Lung microvascular endothelial cell (primary cell): ENCODE data around the gene MEGF9. TPM values are rescaled to one million over a fixed set of nuclear protein-coding genes. Genes with fewer than 3 reads are reported as not detected.

Source experiments
- DNase-seq, 2 donors: peaks; one replicate each; pipeline versions ENCODE4 v3.0.0 to v3.0.0-alpha.2; 2010; ENCODE audit warnings: low read depth in 2 of 2
- total RNA-seq: library from RNA; depleted of rRNA; stranded (reverse); fragments of >200 nt; gene quantifications from 2 replicates; pipeline ENCODE4 v1.2.1, GENCODE V29; 2014

Gene MEGF9
- total RNA-seq, 1 donor from 2014 or later = 4.8 TPM

DNA sequence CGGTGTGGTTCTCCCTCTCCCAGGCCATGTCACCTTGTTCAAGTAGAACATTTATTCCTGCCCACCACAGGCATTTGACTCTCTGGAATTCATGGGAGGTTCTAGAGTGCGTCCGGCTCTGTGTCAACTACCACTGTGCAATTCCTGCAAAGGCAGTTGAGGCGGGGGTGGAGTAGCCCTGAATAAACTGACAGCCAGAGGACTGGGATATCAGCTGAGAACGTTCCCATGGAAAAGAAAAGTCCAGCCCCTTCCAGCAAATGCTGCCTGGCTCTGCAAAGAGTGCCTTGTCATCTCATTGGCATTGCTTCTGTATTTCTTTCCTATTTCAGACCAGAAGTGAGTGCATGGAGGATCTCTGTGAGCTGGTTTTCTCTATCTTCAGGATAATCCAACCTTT, 18.9 kb upstream of the MEGF9 start:
- DNase-seq = no peak

DNA sequence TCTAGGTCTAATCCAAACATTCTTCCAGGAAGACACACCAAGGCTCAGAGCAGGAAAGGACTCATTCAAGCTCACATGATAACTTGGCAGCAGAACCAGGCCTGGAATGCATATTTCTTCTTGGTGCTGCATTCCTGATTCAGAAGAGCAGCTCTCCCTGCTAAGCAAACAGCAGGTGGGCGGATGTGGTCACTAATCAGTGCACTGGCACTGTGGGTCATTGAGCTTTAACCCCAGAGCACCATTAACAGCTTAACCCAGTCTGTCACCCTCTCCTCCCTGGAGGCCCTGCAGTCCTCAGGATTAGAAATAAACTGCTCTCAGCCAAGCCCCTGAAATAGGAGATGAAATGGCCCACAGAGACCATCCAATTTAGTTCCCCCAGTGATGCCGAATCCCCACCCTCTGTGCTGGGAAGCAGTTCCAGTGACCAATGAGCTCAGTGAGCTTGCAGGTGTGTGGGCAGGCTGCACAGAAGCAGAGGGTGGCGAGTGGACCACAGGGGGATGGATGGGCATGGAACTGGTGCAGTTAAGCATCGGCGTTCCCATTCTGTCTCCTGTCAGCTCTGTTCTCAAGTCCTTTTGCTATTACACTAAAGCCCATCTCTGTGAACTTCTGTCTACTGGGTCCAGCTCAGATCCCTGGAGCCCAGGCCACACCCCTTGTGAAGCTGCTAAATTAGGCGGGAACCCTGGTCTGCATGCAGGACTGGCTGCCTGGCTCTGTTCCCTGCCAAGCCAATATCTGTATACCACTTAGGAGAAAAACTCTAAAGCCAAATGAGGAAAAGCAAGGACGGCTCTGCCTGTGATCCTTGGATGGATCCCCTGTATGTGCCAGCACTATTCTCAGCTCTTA, 16.6 kb upstream of the MEGF9 start:
- peak; percentile 50 to 95 for DNase-seq

DNA sequence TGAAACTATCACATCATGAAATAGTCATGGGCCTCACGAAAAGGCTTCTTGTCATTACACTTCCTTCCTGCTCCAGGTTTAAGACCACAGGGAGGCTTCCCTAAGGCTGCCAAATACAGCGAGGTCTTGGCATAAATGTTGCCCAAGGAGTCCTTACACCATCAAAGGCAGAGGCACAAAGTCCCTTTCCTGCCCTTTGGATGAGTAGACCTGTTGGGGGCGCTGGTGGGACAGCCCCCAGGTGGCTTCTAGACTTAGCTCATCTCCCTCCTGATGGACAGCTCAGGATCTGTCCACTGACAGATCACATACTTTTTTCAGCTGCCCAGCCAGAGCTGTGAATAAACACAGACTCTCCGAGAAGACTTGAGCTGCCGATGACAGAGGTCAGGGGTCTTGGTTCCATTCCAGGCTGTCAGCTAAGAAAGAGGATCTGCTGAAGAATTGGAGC, 15.5 kb upstream of the MEGF9 start:
- DNase-seq = peak in 1 of 2 donors; percentile 33

DNA sequence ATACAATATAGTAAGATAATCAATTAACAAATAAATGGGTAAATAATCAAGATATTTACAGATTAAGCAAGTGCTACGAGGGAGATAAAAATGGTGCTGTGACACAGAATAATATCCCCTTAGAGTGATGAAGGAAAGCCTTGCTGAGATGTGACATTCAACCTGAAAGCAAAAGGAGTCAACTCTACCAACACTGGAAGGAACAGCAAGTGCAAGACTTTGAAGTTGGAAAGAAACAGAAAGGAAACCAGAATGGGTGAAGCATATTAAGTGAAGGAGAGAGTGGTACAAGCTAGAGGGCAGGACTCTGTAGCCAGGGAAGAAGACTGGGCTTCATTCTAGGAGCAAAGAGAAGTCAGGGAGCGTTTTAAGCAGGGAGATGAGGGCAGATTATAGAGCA, 12.2 kb upstream of the MEGF9 start:
- no peak for DNase-seq

DNA sequence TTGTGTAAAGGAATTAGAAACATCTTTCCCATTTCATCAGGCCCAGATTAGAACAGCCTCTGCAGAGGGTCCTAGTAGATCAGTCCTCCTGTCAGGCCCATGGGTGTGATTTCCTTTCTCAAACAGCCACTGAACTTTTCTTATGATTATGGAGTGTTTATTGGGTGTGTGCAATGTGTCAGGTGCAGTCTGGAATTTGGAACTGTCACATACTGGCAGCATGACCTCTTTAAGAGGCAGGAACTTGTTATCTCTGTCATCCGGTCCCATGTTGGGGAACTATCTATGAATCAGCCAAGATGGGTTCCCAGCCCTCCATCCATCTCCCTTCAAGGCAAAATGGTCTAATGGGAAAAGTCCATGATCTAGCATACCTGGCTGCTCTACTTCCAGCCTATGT, 11.6 kb upstream of the MEGF9 start:
- DNase-seq = no peak

DNA sequence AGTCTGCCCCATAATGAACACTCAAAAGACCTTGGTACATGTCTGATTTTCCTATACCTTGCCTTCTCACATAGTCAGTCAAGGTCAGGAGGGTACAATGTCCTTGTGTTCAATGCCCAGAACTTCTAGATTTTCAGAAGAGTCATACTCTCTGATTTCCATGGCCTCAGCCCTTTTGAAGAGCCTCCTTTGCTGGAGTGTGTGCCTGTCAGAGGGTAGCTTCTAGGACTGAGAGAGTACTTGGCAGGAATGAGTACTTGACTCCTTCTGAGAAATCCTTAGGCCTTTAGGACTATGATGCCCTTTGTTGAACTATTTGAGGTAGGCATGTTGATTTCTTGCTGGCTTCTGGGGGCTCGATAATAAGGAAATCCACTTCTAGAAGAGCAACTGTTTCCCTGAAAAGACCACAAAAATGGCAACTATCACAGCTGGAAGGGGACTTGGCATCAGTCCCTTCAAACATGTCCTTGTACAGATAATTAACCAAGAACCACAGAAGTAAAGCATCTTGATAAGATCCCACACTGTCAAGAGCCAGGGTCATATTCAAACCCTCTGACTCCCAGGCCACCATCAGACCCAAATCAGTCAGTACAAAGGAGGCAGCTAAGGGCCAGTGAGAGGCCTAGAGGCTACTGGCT, 10.6 kb upstream of the MEGF9 start:
- DNase-seq = no peak

DNA sequence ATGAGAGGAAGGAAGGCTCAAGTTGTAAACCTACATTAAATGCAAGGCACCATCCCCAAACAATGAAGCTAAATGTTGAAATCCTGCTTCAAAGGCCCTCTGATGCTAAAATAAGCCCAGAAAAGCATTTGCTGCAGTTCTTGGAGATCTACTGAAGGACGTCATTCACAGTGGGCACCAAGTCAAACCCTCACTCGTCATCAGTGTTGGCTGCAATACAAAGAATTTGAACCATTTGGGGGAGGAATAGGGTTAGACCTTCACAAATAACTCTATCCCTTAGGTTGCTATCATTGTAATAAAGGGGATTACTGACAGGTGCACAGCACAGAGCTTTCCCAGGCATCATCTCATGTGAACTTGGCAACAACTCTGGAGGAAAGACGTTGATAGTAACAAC, 9.3 kb upstream of the MEGF9 start:
- DNase-seq = no peak

DNA sequence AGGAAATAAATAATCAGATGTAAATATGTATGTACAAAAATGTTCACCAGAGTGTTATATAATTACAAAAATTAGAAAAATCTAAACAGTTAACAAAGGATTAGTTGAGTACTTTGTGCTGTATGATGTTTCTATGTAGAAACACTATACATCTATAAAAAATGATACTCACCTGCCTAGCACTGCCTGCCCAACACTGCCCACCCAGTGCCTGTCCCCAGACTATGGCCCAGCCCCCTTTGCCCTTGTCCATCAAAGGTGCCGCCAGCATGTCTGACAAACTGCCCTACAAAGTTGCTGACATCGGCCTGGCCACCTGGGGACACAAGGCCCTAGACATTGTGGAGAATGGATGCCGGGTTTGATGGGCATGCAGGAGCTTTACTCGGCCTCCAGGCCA, 6.1 kb upstream of the MEGF9 start:
- no peak for DNase-seq

DNA sequence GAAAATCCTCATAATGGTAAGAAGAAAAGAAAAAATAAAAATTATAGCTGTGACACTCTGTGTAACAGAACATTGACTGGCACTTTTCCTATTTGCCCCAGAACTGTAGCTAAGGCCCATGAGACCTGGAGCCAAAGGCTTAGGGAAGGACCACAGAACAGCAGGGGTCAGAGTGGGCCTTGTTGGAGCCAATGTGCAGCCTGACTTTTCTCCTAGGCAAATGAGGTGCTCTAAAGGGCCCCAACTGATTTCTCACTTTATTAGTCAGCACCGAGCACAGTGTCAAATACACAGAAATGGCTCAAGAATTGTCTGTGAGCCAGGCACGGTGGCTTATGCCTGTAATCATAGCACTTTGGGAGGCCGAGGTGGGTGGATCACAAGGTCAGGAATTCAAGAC, 4.0 kb upstream of the MEGF9 start:
- DNase-seq = no peak

DNA sequence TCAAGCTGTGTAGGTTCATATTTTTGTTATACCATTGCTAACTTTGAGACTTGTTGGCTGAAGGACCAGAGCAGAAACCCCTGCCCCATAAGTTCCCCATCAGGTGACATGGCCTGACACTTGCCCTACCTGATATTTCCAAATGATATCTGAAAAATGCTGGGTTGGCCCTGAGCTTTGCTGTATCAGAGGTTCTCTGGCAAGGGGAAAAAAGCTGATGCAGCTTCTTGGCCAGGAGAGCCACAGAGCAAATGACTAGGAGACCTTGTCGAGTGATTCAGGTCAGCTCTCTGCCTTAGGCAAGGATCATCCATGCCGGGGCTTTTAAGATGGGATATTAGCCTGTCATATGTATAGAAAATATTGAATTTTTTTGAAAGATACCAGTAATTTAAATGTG, 2.9 kb upstream of the MEGF9 start:
- no peak for DNase-seq

DNA sequence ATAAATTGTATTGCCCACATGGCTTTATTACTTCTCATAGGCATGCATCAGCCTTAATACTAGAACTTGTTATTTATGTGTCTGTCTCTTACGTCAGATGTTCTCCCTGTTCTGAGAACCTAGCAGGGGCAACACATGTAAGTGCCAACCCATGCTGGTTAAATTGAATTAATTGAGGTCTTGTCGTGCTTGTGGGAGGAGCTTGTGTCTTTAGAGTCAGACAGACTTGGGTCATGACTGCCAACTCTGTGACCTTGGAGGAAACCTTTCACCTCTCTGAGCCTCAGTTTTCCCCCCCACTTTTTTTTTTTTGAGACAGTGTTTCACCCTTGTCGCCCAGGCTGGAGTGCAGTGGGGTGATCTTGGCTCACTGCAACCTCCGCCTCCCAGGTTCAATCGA, 2.2 kb upstream of the MEGF9 start:
- DNase-seq = no peak

DNA sequence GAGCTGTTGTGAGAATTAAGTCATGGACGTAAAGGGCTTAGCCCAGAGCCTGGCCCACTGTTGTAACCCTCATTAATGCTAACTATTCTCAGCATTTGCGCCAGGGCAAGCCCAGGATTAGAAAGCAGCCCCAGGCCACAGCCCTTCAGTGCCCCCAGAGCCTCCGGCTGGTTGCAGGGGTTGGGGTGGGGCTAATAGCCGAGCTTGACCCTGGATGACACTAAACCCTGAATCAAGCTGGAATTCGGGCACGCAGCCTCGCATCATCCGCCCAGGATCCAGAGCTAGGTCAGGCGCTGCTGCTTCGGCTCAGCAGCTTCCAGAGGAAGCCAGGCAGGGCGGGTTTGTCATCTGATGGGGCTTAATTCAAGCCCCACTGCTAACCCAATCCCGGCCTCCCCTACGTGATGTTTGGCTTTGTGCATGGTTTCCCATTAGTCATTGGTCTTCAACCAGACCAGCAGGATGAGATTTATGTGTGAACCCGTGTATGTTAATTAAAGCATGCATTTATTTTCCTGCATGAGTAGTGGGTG, 1.2 kb upstream of the MEGF9 start:
- peak; percentile 65 to 77 for DNase-seq

DNA sequence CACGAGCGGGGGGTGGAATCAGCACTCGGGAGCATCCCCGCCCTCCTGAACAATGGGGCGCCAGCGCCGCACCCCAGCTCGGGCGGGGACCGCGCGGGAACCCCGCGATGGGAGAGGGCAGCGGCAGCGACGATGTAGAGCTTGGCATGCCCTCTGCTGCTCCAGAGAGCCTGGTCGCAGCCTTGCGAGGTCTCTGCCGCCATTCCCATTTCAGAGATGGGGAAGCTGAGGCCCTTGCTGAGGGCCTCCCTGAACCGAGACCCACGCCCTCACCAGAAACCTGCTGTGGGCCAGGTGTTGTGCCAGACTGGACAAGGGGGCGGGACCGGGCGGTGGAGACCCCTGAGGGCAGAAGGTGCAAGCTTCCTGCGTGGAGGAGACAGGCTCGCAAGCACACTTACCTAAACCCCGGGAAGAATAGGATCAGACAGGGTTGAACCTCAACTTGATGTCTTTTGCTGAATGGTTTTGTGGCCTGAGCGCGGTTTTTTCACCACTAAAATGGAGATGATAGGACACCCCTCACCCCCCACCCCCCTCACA, 647 bp upstream of the MEGF9 start:
- no peak for DNase-seq

DNA sequence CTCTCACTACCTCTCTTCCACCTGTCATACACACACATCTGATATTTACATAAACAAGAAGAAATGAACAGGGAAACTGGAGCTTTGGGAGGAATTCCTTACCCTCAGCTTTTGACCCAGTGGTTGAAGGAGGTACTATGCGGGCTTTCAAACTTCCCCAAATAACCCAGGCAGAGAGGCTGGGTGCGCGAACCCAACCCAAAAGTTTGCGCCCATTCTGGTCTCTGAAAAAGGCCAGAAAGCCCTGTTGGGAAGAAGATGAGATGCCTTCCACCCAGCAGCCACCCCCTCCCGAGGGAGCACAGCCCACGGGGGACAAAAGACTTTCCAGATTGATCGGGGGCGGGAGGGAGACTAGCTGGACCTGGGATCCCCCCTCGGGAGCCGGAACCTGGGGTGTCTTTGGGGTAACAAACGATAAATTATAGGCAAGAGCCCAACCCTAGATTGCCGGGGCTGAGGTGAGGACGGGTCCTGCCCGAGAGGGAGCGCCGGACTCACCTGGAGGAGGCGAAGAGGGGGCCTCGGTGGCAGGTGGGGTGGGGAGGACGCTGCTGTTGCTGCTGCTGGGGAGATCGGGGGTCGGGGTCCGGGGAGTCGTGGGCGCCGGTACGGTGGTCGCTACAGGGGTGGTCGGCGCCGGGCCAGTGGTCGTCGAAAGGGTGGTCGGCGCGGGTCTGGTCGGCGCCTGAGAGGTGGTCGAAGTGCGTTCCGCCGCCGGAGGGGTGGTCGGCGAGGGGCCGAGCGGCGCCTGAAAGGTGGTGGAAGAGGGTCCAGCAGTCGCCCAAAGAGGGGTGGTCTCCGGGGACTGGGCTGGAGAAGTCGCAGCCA, 798 bp downstream of the MEGF9 start:
- no peak for DNase-seq

DNA sequence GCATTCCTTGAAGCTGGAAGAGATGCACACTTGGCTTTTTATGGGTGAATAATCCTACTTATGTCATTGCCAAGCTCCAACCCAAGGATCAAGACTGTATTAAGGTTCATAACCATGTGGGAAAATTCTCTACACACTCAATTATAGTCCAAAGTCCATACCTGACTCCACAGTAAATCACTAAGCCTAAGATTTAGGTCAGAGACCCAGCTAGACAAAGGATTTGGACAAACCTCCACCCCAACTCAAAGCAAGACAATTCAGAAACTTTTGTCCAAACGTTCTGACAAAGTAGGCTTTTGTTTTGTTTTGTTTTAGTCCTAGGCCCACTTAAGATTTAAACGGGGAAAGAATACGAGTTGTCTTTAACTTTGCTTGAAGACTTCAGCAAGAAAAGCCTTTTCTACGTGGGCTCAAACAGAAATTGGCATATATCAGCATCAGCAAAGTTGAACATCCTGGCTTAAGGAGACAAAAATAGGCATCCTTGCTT, 1.7 kb downstream of the MEGF9 start:
- no peak for DNase-seq

DNA sequence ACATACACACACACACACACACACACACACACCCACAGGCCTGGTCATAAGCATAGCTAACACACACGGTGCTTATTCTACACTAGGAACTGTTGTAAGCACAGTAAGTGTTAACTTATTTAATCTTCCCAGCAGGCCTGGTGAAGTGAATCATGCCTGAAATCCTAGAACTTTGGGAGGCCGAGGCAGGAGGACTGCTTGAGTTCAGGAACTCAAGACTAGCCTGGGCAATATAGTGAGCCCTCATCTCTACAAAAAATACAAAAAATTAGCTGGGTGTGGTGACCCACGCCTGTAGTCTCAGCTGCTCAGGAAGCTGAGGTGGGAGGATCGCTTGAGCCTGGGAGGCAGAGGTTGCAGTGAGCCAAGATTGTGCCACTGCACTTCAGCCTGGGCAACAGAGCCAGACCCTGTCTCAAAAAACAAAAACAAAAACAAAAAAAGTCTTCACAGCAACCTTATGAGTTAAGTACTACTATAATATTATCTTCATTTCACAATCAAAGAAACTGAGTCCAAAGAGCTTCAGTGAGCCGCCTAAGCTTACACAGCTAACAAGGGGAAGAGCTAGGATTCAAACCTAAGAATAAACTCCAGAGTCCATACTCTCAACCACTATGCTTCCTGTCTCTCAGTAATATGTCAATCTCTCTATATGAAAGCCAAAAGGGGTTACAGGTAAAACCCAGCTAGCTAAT, 2.3 kb downstream of the MEGF9 start:
- peak in 1 of 2 donors; percentile 26 for DNase-seq

DNA sequence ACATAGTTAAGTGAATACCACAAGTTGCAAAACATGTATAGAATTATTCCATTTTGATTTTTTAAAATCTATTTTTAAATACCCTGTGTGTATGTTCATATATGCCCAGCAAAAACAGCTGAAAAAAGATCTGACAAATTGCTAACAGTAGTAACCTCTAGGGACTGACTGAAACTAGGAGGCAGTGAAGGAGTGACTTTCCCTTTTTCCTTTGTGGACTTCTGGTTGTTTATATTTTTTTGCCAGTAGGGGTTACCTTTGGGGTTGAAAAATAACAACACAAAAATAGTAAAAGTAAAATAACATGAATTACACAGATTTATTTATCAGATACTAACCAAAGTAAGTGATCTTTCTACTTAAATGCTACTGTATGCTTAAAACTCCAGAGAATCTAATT, 2.9 kb downstream of the MEGF9 start:
- DNase-seq = no peak

DNA sequence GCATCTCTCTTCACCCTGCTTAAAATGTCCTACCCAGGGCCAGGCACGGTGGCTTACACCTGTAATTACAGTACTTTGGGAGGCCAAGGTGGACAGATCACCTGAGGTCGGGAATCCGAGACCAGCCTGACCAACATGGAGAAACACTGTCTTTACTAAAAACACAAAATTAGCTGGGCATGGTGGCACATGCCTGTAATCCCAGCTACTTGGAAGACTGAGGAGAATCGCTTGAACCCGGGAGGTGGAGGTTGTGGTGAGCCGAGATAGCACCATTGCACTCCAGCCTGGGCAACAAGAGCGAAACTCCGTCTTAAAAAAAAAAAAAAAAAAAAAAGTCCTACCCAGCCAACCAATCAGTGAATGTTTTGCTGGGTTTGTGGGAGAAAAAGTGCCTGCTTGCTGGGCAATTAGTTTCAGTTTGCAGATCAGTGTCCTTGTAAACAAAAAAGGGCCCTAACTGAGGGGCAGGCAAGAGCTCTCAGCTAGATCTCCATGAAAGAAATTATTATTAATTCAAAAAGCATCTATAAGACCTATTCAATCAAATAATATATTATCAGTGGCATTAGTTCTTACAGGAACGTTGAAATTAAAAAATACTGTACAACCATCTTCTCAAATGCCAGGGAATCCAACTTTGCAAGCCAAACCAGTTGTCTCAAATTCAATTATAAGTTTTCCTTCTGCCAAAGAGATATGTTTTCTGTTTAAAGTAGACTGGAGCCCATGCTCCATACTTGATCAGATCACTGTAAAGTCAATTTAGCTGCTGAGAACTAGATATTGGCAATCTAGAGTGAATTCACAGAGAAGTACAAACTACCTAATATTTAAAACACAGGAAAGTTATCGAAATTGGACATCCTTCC, 3.9 kb downstream of the MEGF9 start:
- DNase-seq = peak; percentile 74 to 81

DNA sequence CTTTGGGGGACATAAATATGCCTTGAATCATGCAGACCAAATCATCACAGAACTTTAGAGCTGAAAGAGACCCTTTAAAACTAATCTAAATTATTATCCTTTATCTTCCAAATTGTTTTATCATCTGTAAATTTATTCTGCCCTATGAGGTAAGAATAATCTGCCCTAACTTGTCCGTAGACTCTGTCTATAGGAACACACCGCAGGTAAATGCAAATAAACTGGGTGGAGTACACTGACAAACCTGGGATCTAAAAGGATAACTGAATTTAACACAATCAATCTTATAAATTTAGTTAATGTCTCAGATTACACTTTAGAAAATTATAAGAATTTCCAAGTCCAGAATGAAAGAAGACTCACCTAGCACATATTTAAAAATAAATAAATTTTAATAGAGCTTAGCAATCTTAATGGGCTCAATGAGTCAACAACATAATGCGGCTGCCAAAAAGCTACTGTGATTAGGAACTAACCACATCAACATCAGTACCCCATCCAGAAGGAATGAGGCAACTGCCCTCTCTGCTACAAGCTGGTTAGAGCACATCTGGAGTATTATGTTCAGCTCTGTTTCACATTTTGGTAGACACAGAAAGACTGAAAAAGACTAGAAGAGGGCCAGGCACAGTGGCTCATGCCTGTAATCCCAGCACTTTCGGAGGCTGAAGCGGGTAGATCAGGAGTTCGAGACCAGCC, 5.6 kb downstream of the MEGF9 start:
- DNase-seq = no peak
